Measurements from ENCODE around the gene GLIS2.
A peak's percentile ranks its signal among the peaks of the same experiment; 100 is the strongest.

GLIS2 gene

GRCh38 chr16:4320571-4321137 is 4.8 kb downstream of the GLIS2 start:
- 79 to 95% methylated on average over 11 to 16 of the region's 16 CpGs for WGBS, 2 experiments (ENCODE audit: insufficient coverage in 2 of 2)
- H3K4me1 ChIP-seq (ENCODE audit: control insufficient read depth, insufficient read depth, low read length, poor library complexity, severe bottlenecking), result peaks cover 57% of the 10 kb centered on the region
- no peaks in the 10 kb centered on the region for H3K9me3 ChIP-seq (ENCODE audit: control insufficient read depth, low read length)
- H3K36me3 ChIP-seq (ENCODE audit: control insufficient read depth, insufficient read depth, low read length), result no peaks in the 10 kb centered on the region
- no peak overlapping the region for H3K4me3 ChIP-seq (ENCODE audit: extremely low read depth, insufficient read depth, low read length, poor library complexity, severe bottlenecking)
- no peak overlapping the region for H3K27ac ChIP-seq (ENCODE audit: low read depth, low read length, severe bottlenecking)

GRCh38 chr16:4321286-4322120 is 5.6 kb downstream of the GLIS2 start:
- Histone ChIP-seq H3K9me3 (ENCODE audit: control insufficient read depth, low read length) (no peaks in the 10 kb centered on the region), H3K4me1 (ENCODE audit: control insufficient read depth, insufficient read depth, low read length, poor library complexity, severe bottlenecking) (peaks cover 59% of the 10 kb centered on the region), H3K27ac (ENCODE audit: low read depth, low read length, severe bottlenecking) (no peak overlapping the region), H3K4me3 (ENCODE audit: extremely low read depth, insufficient read depth, low read length, poor library complexity, severe bottlenecking) (no peak overlapping the region), H3K36me3 (ENCODE audit: control insufficient read depth, insufficient read depth, low read length) (no peaks in the 10 kb centered on the region)
- WGBS, 2 experiments (ENCODE audit: insufficient coverage in 2 of 2), result 92 to 98% methylated on average over 15 to 16 of the region's 19 CpGs

- WGBS, 2 experiments (ENCODE audit: insufficient coverage in 2 of 2), result 95 to 96% methylated on average over 21 to 27 of the region's 30 CpGs
- no peak overlapping the region for H3K4me3 ChIP-seq (ENCODE audit: extremely low read depth, insufficient read depth, low read length, poor library complexity, severe bottlenecking)
- H3K4me1 ChIP-seq (ENCODE audit: control insufficient read depth, insufficient read depth, low read length, poor library complexity, severe bottlenecking), result peaks cover 57% of the 10 kb centered on the region
- no peak overlapping the region for H3K27ac ChIP-seq (ENCODE audit: low read depth, low read length, severe bottlenecking)
- H3K9me3 ChIP-seq (ENCODE audit: control insufficient read depth, low read length), result no peaks in the 10 kb centered on the region
- no peaks in the 10 kb centered on the region for H3K36me3 ChIP-seq (ENCODE audit: control insufficient read depth, insufficient read depth, low read length)
Observed at GRCh38 chr16:4322121-4323052, 6.5 kb downstream of the GLIS2 start.

GRCh38 chr16:4323071-4323844 is 7.4 kb downstream of the GLIS2 start:
- 88 to 89% methylated on average over 15 to 17 of the region's 21 CpGs for WGBS, 2 experiments (ENCODE audit: insufficient coverage in 2 of 2)
- Histone ChIP-seq H3K4me3 (ENCODE audit: extremely low read depth, insufficient read depth, low read length, poor library complexity, severe bottlenecking) (no peak overlapping the region), H3K27ac (ENCODE audit: low read depth, low read length, severe bottlenecking) (peak overlapping the region; percentile 33), H3K9me3 (ENCODE audit: control insufficient read depth, low read length) (no peaks in the 10 kb centered on the region), H3K4me1 (ENCODE audit: control insufficient read depth, insufficient read depth, low read length, poor library complexity, severe bottlenecking) (peaks cover 53% of the 10 kb centered on the region), H3K36me3 (ENCODE audit: control insufficient read depth, insufficient read depth, low read length) (no peaks in the 10 kb centered on the region)

- Histone ChIP-seq H3K36me3 (ENCODE audit: control insufficient read depth, insufficient read depth, low read length) (no peaks in the 10 kb centered on the region), H3K4me3 (ENCODE audit: extremely low read depth, insufficient read depth, low read length, poor library complexity, severe bottlenecking) (no peak overlapping the region), H3K4me1 (ENCODE audit: control insufficient read depth, insufficient read depth, low read length, poor library complexity, severe bottlenecking) (peaks cover 53% of the 10 kb centered on the region), H3K27ac (ENCODE audit: low read depth, low read length, severe bottlenecking) (peak overlapping the region; percentile 33), H3K9me3 (ENCODE audit: control insufficient read depth, low read length) (no peaks in the 10 kb centered on the region)
- 37 to 42% methylated on average over 8 of the region's 12 CpGs for WGBS, 2 experiments (ENCODE audit: insufficient coverage in 2 of 2)
Observed at GRCh38 chr16:4323845-4324488, 8.1 kb downstream of the GLIS2 start.

- no peaks in the 10 kb centered on the region for H3K36me3 ChIP-seq (ENCODE audit: control insufficient read depth, insufficient read depth, low read length)
- no peak overlapping the region for H3K4me3 ChIP-seq (ENCODE audit: extremely low read depth, insufficient read depth, low read length, poor library complexity, severe bottlenecking)
- 93 to 94% methylated on average over 17 to 21 of the region's 22 CpGs for WGBS, 2 experiments (ENCODE audit: insufficient coverage in 2 of 2)
- H3K9me3 ChIP-seq (ENCODE audit: control insufficient read depth, low read length), result no peaks in the 10 kb centered on the region
- peak overlapping the region; percentile 33 for H3K27ac ChIP-seq (ENCODE audit: low read depth, low read length, severe bottlenecking)
- H3K4me1 ChIP-seq (ENCODE audit: control insufficient read depth, insufficient read depth, low read length, poor library complexity, severe bottlenecking), result peaks cover 53% of the 10 kb centered on the region
Observed at GRCh38 chr16:4324492-4325252, 8.8 kb downstream of the GLIS2 start.

GRCh38 chr16:4325253-4325758 is 9.4 kb downstream of the GLIS2 start:
- Histone ChIP-seq H3K27ac (ENCODE audit: low read depth, low read length, severe bottlenecking) (no peak overlapping the region), H3K4me1 (ENCODE audit: control insufficient read depth, insufficient read depth, low read length, poor library complexity, severe bottlenecking) (peaks cover 50% of the 10 kb centered on the region), H3K9me3 (ENCODE audit: control insufficient read depth, low read length) (no peaks in the 10 kb centered on the region), H3K4me3 (ENCODE audit: extremely low read depth, insufficient read depth, low read length, poor library complexity, severe bottlenecking) (no peak overlapping the region), H3K36me3 (ENCODE audit: control insufficient read depth, insufficient read depth, low read length) (no peaks in the 10 kb centered on the region)
- 93 to 98% methylated on average over 3 to 4 of the region's 6 CpGs for WGBS, 2 experiments (ENCODE audit: insufficient coverage in 2 of 2)

- no peaks in the 10 kb centered on the region for H3K9me3 ChIP-seq (ENCODE audit: control insufficient read depth, low read length)
- peak overlapping the region; percentile 79 for H3K27ac ChIP-seq (ENCODE audit: low read depth, low read length, severe bottlenecking)
- 12 to 16% methylated on average over 29 to 30 of the region's 57 CpGs for WGBS, 2 experiments (ENCODE audit: insufficient coverage in 2 of 2)
- H3K36me3 ChIP-seq (ENCODE audit: control insufficient read depth, insufficient read depth, low read length), result peaks cover 1% of the 10 kb centered on the region
- H3K4me3 ChIP-seq (ENCODE audit: extremely low read depth, insufficient read depth, low read length, poor library complexity, severe bottlenecking), result peak overlapping the region; percentile 30
- H3K4me1 ChIP-seq (ENCODE audit: control insufficient read depth, insufficient read depth, low read length, poor library complexity, severe bottlenecking), result peaks cover 43% of the 10 kb centered on the region
Observed at GRCh38 chr16:4327386-4328045, 11.6 kb downstream of the GLIS2 start.

Measured in mesodermal cell (in vitro differentiated cells).